Chondrocyte (in vitro differentiated cells): ENCODE measurements around the gene KLF14. TPM values are rescaled to one million over a fixed set of nuclear protein-coding genes. Genes with fewer than 3 reads are reported as not detected.

ENCODE experiments used
- DNase-seq: peaks from one replicate; pipeline ENCODE4 v3.0.0; 2021; ENCODE audit warnings: mixed read lengths, low spot score
- H3K27ac Mint-ChIP-seq: one replicate; pipeline ENCODE4 v1.8.0; 2021; ENCODE audit warnings: mild to moderate bottlenecking, moderate library complexity, mixed read lengths; ENCODE audit not compliant: unreplicated experiment
- H3K27me3 Mint-ChIP-seq: 2 replicates; pipeline ENCODE4 v1.8.0; 2021; ENCODE audit warnings: low read depth, mixed read lengths
- H3K36me3 Mint-ChIP-seq: 2 replicates; pipeline ENCODE4 v1.8.0; 2021; ENCODE audit warnings: low read depth, mixed read lengths
- H3K4me1 Mint-ChIP-seq: 2 replicates; pipeline ENCODE4 v1.8.0; 2021; ENCODE audit warnings: low read depth, mild to moderate bottlenecking, mixed read lengths
- H3K4me3 Mint-ChIP-seq: one replicate; pipeline ENCODE4 v1.8.0; 2021; ENCODE audit warnings: mild to moderate bottlenecking, moderate library complexity, mixed read lengths; ENCODE audit not compliant: unreplicated experiment
- H3K9me3 Mint-ChIP-seq: 2 replicates; pipeline ENCODE4 v1.8.0; 2021; ENCODE audit warnings: low read depth, mixed read lengths
- total RNA-seq: library from RNA; stranded (reverse); gene quantifications from 3 replicates; pipeline ENCODE4 v1.2.1, GENCODE V29; 2021
- TF ChIP-seq, protein P1 (sequence below): fragments of 200-600 bp; sonication (generic); IDR thresholded peaks from 2 replicates; pipeline ENCODE4 v1.5.0; 2021; ENCODE audit warnings: antibody characterized with exemption, mild to moderate bottlenecking, moderate library complexity

The KLF14 gene
- total RNA-seq, 1 donor from 2014 or later: not detected

DNA sequence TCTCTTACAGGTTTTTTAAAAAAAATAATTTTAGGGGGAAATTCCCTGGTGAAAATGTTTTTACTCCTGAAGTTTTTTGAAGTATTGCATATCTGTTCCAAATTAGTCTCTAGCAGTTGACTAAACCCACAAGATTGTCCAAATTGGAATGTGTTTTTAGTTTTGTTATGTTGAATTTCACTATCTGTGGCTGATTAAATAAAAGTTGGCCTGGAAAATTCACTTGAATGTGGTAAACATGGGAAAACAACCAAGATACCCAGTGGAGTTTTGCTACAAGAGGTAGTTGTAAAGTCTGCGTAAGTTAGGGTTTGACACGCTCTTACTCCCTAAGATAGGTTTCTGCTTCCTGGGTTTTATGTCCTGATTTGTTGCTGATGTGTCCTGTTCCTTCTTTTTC, 51.0 kb downstream of the KLF14 start:
- Mint-ChIP-seq H3K27ac (no peak overlapping the region), H3K4me1 (no peaks in the 10 kb centered on the region), H3K27me3 (no peaks in the 10 kb centered on the region), H3K36me3 (no peaks in the 10 kb centered on the region), H3K9me3 (no peaks in the 10 kb centered on the region), H3K4me3 (no peak overlapping the region)
- TF ChIP-seq, protein P1, sequence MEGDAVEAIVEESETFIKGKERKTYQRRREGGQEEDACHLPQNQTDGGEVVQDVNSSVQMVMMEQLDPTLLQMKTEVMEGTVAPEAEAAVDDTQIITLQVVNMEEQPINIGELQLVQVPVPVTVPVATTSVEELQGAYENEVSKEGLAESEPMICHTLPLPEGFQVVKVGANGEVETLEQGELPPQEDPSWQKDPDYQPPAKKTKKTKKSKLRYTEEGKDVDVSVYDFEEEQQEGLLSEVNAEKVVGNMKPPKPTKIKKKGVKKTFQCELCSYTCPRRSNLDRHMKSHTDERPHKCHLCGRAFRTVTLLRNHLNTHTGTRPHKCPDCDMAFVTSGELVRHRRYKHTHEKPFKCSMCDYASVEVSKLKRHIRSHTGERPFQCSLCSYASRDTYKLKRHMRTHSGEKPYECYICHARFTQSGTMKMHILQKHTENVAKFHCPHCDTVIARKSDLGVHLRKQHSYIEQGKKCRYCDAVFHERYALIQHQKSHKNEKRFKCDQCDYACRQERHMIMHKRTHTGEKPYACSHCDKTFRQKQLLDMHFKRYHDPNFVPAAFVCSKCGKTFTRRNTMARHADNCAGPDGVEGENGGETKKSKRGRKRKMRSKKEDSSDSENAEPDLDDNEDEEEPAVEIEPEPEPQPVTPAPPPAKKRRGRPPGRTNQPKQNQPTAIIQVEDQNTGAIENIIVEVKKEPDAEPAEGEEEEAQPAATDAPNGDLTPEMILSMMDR: no peak
- no peak for DNase-seq

Other genes starting within 250 kb of the KLF14 start
- 43.2 to 62.1 TPM (median 58.1 TPM) in 3 replicates for gene MEST, start 242.1 kb downstream of the KLF14 start, total RNA-seq
- 24.1 to 28.9 TPM (median 25.0 TPM) in 3 replicates for gene COPG2, start 65.5 kb downstream of the KLF14 start, total RNA-seq
- not detected in 3 replicates for gene TSGA13, start 47.7 kb downstream of the KLF14 start, total RNA-seq